Caco-2 (cell line): Measurements from ENCODE around the gene AATK. TPM values are rescaled to one million over a fixed set of nuclear protein-coding genes. Genes with fewer than 3 reads are reported as not detected.

Experiments
- BruUV-seq: library from RNA; stranded (reverse); fragments of 400-500 nt; replicated peaks from 2 replicates; lab custom pipeline; 2021; lab: Mats Ljungman, UMichigan
- CTCF ChIA-PET: fragments of 300-600 bp; sonication (Branson Sonifier 250); formaldehyde crosslinking; loops from one replicate; lab custom pipeline; 2022; ENCODE audit warnings: antibody characterized with exemption; lab: Charles Lee
- POLR2A ChIA-PET: fragments of 300-600 bp; sonication (Branson Sonifier 250); formaldehyde crosslinking; loops from one replicate; lab custom pipeline; 2022; ENCODE audit warnings: antibody characterized with exemption; lab: Charles Lee
- DNase-seq, 2 experiments: peaks; one replicate each; pipeline versions ENCODE4 v3.0.0 to v3.0.0-alpha.2; 2020 to 2022
- H3K27me3 ChIP-seq: replicated peaks from 2 replicates; pipeline ENCODE4 v1.6.0; 2011; ENCODE audit warnings: low read length; ENCODE audit not compliant: control insufficient read depth, insufficient read depth
- H3K36me3 ChIP-seq: 2 replicates; pipeline ENCODE4 v1.5.1; 2011; ENCODE audit warnings: low read length; ENCODE audit not compliant: control insufficient read depth, insufficient read depth
- H3K4me1 ChIP-seq: fragments of 250-450 bp; sonication (Bioruptor Pico); 2 replicates; pipeline ENCODE4 v1.5.1; 2020; ENCODE audit warnings: mild to moderate bottlenecking
- H3K4me3 ChIP-seq: 2 replicates; pipeline ENCODE4 v1.5.1; 2011; ENCODE audit warnings: low read depth, mild to moderate bottlenecking, control low read depth, low read length
- H3K9me3 ChIP-seq: fragments of 250-450 bp; sonication (Bioruptor Pico); 2 replicates; pipeline ENCODE4 v1.5.1; 2020; ENCODE audit warnings: mild to moderate bottlenecking, moderate library complexity
- H3K27ac Mint-ChIP-seq: one replicate; pipeline ENCODE4 v1.8.0; 2022; ENCODE audit warnings: mixed read lengths; ENCODE audit not compliant: unreplicated experiment
- H3K27me3 Mint-ChIP-seq: one replicate; pipeline ENCODE4 v1.8.0; 2022; ENCODE audit warnings: mixed read lengths; ENCODE audit not compliant: insufficient read depth, unreplicated experiment
- H3K36me3 Mint-ChIP-seq: one replicate; pipeline ENCODE4 v1.8.0; 2022; ENCODE audit warnings: mild to moderate bottlenecking, mixed read lengths; ENCODE audit not compliant: insufficient read depth, unreplicated experiment
- H3K4me1 Mint-ChIP-seq: one replicate; pipeline ENCODE4 v1.8.0; 2022; ENCODE audit warnings: low read depth, mixed read lengths; ENCODE audit not compliant: unreplicated experiment
- H3K4me3 Mint-ChIP-seq: one replicate; pipeline ENCODE4 v1.8.0; 2022; ENCODE audit warnings: mild to moderate bottlenecking, moderate library complexity, mixed read lengths; ENCODE audit not compliant: unreplicated experiment
- H3K9me3 Mint-ChIP-seq: one replicate; pipeline ENCODE4 v1.8.0; 2022; ENCODE audit warnings: mixed read lengths; ENCODE audit not compliant: unreplicated experiment
- intact Hi-C: fragments of 100-400 bp; cut with micrococcal nuclease; formaldehyde crosslinking; loops from one replicate; pipeline ENCODE4 v1.10.0; 2022; ENCODE audit not compliant: unreplicated experiment
- total RNA-seq: library from RNA; stranded (reverse); gene quantifications from 2 replicates; pipeline ENCODE4 v1.2.3, GENCODE V29; 2022
- TF ChIP-seq, protein P1 (sequence below), 2 experiments: fragments of 200-600 bp in 1 of 2; IDR thresholded peaks; 1 replicate in 1 of 2; 2 replicates in 1 of 2; pipeline versions ENCODE4 v1.5.1 to v1.8.0; 2011 to 2022; ENCODE audit warnings: antibody characterized with exemption in 1 of 2, control low read depth in 1 of 2, inconsistent platforms in 1 of 2, low read depth in 1 of 2, low read length in 1 of 2, mild to moderate bottlenecking in 1 of 2, moderate library complexity in 1 of 2; ENCODE audit not compliant: insufficient read depth in 1 of 2, severe bottlenecking in 1 of 2, unreplicated experiment in 1 of 2

AATK gene
- total RNA-seq, 1 experiment from 2014 or later, result 26.6 TPM

DNA sequence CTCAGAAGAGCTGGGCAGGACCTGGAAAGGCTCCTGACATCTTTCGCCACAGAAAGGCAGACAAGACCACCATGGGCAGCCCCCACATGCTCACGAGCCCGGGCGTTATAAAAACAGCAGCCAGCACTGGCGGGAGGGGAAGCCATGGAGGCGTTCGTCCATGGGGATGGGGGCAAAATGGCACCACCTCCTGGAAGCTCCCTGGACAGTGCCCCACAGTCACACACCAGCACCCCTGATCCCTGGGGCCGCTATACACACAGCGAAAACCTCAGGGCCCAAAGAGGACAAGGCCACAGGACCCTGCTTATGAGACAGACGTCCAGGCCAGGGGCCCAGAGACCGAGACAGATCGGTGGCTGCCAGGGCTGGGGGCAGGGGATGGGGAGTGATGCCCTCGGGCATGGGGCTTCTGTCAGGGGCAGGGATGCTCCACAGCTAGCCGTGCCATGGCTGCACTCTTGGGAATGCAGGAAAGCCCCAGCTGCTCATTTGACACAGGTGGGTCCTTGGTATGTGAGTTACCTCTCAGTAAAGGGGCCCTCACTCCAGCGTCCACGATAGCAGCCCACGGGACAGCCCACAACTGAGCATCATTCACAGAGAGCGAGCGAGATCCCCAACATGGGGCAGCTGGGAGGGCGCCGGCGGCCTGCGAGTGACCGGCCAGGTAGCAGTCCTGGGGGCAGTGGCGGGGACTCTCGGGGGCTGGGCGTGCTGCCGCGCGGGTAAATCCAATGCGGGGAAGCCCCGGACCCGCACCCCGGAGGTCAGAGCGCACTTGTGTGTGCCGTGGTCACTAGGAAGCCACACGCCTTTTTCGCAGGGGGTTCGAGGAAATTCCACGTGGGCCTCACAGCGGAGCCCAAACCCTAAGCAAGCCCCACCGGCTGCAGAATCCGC is 7.1 kb downstream of the AATK start:
- Mint-ChIP-seq H3K36me3 (no peaks in the 10 kb centered on the region), H3K27ac (no peak overlapping the region), H3K9me3 (no peaks in the 10 kb centered on the region), H3K4me1 (no peaks in the 10 kb centered on the region), H3K4me3 (no peak overlapping the region), H3K27me3 (no peaks in the 10 kb centered on the region)
- Histone ChIP-seq H3K4me3 (no peak overlapping the region), H3K27me3 (no peaks in the 10 kb centered on the region), H3K9me3 (no peaks in the 10 kb centered on the region), H3K36me3 (no peaks in the 10 kb centered on the region), H3K4me1 (no peaks in the 10 kb centered on the region)
- POLR2A ChIA-PET, result no interaction called here
- intact Hi-C loops, result no loop called here
- CTCF ChIA-PET, result no interaction called here
- no peak for DNase-seq
- TF ChIP-seq, protein P1, sequence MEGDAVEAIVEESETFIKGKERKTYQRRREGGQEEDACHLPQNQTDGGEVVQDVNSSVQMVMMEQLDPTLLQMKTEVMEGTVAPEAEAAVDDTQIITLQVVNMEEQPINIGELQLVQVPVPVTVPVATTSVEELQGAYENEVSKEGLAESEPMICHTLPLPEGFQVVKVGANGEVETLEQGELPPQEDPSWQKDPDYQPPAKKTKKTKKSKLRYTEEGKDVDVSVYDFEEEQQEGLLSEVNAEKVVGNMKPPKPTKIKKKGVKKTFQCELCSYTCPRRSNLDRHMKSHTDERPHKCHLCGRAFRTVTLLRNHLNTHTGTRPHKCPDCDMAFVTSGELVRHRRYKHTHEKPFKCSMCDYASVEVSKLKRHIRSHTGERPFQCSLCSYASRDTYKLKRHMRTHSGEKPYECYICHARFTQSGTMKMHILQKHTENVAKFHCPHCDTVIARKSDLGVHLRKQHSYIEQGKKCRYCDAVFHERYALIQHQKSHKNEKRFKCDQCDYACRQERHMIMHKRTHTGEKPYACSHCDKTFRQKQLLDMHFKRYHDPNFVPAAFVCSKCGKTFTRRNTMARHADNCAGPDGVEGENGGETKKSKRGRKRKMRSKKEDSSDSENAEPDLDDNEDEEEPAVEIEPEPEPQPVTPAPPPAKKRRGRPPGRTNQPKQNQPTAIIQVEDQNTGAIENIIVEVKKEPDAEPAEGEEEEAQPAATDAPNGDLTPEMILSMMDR (IDR thresholded peaks at IDR 0.05; ENCODE audit: insufficient read depth in 1 of 2, low read depth in 1 of 2, low read length in 1 of 2, severe bottlenecking in 1 of 2, unreplicated experiment in 1 of 2), result no peak
- BruUV-seq, result no TSS peak

GRCh38 chr17:81157848-81158687 is 8.0 kb downstream of the AATK start:
- POLR2A ChIA-PET, result no interaction called here
- Mint-ChIP-seq H3K4me3 (no peak overlapping the region), H3K9me3 (no peaks in the 10 kb centered on the region), H3K27me3 (no peaks in the 10 kb centered on the region), H3K36me3 (no peaks in the 10 kb centered on the region), H3K4me1 (no peaks in the 10 kb centered on the region), H3K27ac (no peak overlapping the region)
- Histone ChIP-seq H3K36me3 (no peaks in the 10 kb centered on the region), H3K27me3 (no peaks in the 10 kb centered on the region), H3K9me3 (no peaks in the 10 kb centered on the region), H3K4me1 (no peaks in the 10 kb centered on the region), H3K4me3 (no peak overlapping the region)
- TF ChIP-seq, protein P1 (IDR thresholded peaks at IDR 0.05; ENCODE audit: insufficient read depth in 1 of 2, low read depth in 1 of 2, low read length in 1 of 2, severe bottlenecking in 1 of 2, unreplicated experiment in 1 of 2), result no peak
- no peak for DNase-seq
- CTCF ChIA-PET, result no interaction called here
- intact Hi-C loops, result no loop called here
- BruUV-seq, result no TSS peak
